Subcutaneous abdominal adipose tissue (tissue), 5 donors: ENCODE results near the gene POLD1.
"Not testable (repeated sequence)": the region's sequence is repeated elsewhere in the genome, so short reads cannot be mapped to it uniquely, and the experiment has no call there.

Experiments
- H3K27ac ChIP-seq: one replicate; pipeline ENCODE4 v1.7.0; 2013; ENCODE audit warnings: low read depth, mild to moderate bottlenecking, inconsistent platforms, low read length, moderate library complexity
- H3K27me3 ChIP-seq, 5 donors: one replicate each; pipeline ENCODE4 v1.7.0; 2013; ENCODE audit warnings: low read length in 5 of 5, inconsistent platforms in 1 of 5; ENCODE audit not compliant: control insufficient read depth in 5 of 5, insufficient read depth in 4 of 5
- H3K36me3 ChIP-seq, 5 donors: one replicate each; pipeline ENCODE4 v1.7.0; 2013; ENCODE audit warnings: low read length in 5 of 5; ENCODE audit not compliant: control insufficient read depth in 5 of 5, insufficient read depth in 5 of 5
- H3K4me1 ChIP-seq, 5 donors: one replicate each; pipeline ENCODE4 v1.7.0; 2013; ENCODE audit warnings: low read length in 5 of 5, mild to moderate bottlenecking in 3 of 5, moderate library complexity in 1 of 5; ENCODE audit not compliant: control insufficient read depth in 5 of 5, insufficient read depth in 5 of 5
- H3K4me3 ChIP-seq, 5 donors: one replicate each; pipeline ENCODE4 v1.7.0; 2013; ENCODE audit warnings: low read length in 5 of 5, low read depth in 1 of 5
- H3K9ac ChIP-seq, 5 donors: one replicate each; pipeline ENCODE4 v1.7.0; 2013; ENCODE audit warnings: low read length in 5 of 5, mild to moderate bottlenecking in 4 of 5, moderate library complexity in 3 of 5
- H3K9me3 ChIP-seq, 5 donors: one replicate each; pipeline ENCODE4 v1.7.0; 2013; ENCODE audit warnings: low read length in 5 of 5; ENCODE audit not compliant: control insufficient read depth in 5 of 5
- donor health status: healthy.
- donor health status: healthy.
- donor health status: healthy.
- donor health status: healthy.
- donor health status: healthy.

POLD1 gene

DNA sequence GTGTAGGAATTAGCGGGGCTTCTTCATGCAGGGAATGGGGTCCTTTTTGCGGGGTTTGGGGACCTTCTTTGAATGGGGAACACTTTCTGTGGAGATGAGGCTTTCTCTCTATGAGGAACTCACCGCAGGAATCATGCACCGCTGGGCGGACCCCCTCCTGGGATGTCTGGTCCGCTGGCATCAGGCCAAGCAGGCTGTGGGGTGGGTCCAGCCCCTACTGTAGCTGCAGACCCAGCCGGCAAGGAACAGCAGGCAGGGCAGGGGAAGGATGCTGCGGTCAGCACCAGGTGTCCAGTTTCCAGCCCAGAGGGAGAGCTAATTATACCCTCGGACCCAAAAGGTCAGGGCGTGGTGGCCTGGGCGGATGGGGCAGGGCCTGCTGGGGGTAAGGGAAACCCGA, 50.4 kb downstream of the POLD1 start:
- H3K9ac ChIP-seq: no peak overlapping the region
- no peaks in the 10 kb centered on the region for H3K9me3 ChIP-seq
- peaks cover 8 to 33% (median 22%) of the 10 kb centered on the region in 5 donors for H3K27me3 ChIP-seq
- H3K36me3 ChIP-seq: no peaks in the 10 kb centered on the region
- peaks cover 2 to 16% (median 12%) of the 10 kb centered on the region in 5 donors for H3K4me1 ChIP-seq
- H3K27ac ChIP-seq: no peak overlapping the region
- H3K4me3 ChIP-seq: no peak overlapping the region

DNA sequence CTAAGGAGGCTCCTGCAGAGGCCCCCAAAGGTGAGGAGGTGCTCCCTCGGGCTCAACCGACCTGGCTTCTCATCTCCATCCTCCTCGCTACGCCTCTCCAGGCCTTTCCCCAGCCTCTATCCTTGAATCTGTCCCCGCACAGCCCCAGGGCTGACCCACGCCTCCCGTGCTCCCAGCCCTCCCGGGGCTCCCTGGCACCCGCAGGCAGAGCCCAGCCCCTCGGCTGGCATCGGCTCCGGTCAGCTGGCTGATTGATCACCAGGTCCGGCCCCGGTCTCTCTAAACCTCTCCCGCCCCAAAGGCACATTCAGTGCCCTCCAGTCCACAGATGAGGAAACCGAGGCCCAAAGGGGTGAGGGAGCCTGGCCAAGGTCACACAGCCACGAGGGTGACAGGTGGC, 51.1 kb downstream of the POLD1 start:
- no peak overlapping the region for H3K9ac ChIP-seq
- no peak overlapping the region for H3K4me3 ChIP-seq

DNA sequence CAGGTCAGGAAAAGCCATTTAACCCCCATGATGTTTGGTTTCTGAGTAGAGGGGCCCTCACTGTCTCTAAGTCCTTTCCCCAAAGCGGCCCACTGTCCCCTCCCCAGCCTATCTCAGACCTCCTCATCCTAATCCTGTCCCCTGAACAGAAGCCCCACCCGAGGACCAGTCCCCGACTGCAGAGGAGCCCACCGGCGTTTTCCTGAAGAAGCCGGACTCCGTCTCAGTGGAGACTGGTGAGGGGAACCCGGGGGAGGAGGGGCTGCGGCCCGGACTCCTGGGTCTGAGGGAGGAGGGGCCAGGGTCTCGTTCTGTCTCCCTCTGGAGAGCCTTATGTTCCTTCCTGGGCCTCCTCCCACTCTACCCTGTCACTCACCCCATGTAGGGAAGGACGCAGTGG, 51.5 kb downstream of the POLD1 start:
- H3K4me3 ChIP-seq: no peak overlapping the region
- H3K4me1 ChIP-seq: peaks cover 2 to 15% (median 12%) of the 10 kb centered on the region in 5 donors
- H3K27me3 ChIP-seq: peaks cover 8 to 28% (median 22%) of the 10 kb centered on the region in 5 donors
- no peak overlapping the region for H3K9ac ChIP-seq
- H3K9me3 ChIP-seq: no peaks in the 10 kb centered on the region
- H3K27ac ChIP-seq: no peak overlapping the region
- H3K36me3 ChIP-seq: no peaks in the 10 kb centered on the region

More for the DNA sequence above, 51.1 kb downstream of the POLD1 start:
- no peak overlapping the region for H3K27ac ChIP-seq
- no peaks in the 10 kb centered on the region for H3K9me3 ChIP-seq
- peaks cover 2 to 16% (median 12%) of the 10 kb centered on the region in 5 donors for H3K4me1 ChIP-seq
- no peaks in the 10 kb centered on the region for H3K36me3 ChIP-seq
- peaks cover 8 to 29% (median 22%) of the 10 kb centered on the region in 5 donors for H3K27me3 ChIP-seq

DNA sequence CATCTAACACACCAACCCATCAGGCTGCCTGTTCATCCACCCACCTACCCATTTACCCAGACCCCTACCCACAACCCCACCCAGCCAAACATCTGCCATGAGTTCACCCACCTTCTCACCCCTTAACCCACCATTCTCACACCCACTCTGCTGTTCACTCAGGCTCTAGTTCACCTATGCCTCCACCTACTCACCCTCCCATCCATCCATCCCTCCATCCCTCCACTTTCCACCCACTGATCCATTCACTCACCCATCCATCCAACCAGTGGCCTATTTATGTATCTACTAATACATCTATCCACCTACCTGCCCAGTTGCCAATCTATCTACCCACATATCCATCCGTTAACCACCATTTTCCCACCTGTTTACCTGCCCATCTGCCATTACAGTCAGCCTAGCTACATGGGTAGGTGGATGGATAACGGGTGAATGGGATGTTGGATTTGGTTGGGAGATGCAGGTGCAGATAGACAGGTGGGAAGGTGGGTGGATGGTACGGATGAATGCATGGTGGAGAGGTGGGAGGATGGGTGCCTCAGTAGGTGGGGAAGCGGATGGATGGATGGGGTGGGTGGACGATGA, 53.8 kb downstream of the POLD1 start:
- Histone ChIP-seq H3K36me3 (no peaks in the 10 kb centered on the region), H3K27me3 (peaks cover under 1 to 18% (median 14%) of the 10 kb centered on the region in 5 donors), H3K9ac (no peak overlapping the region), H3K4me3 (no peak overlapping the region), H3K4me1 (no peaks in the 10 kb centered on the region), H3K9me3 (no peaks in the 10 kb centered on the region), H3K27ac (no peak overlapping the region)

DNA sequence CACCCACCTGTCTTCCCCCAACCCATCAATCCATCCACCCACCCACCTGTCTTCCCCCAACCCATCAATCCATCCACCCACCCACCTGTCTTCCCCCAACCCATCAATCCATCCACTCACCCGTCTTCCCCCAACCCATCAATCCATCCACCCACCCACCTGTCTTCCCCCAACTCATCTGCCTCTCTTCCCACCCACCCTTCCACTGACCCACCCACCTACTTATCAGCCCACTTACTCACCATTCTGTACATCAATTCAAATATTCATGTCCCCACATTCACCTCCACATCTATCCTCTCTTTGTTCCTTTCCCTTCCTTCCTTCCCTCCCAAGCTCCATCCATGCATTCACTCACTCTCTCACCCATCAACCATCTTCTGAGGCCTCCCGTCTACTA, 55.0 kb downstream of the POLD1 start:
- not testable (repeated sequence) for H3K9me3 ChIP-seq, H3K36me3 ChIP-seq, H3K4me3 ChIP-seq, H3K4me1 ChIP-seq, H3K9ac ChIP-seq, H3K27ac ChIP-seq
- peaks cover 0 to 13% (median 5%) of the 10 kb centered on the region in 5 donors for H3K27me3 ChIP-seq

DNA sequence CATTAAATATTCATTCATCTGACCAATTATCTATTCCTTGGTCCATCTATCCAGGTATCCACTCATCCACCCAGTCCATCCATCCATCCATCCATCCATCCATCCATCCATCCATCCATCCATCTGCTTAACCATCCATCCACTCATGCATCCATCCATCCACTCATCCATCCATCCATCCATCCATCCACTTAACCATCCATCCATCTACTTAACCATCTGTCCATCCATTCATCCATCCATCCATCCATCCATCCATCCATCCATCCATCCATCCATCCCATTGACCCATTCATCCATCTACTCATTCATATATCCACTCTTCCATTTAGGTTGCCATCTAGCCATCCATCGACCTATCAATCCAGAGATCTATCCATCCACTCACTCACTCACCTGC, 59.9 kb downstream of the POLD1 start:
- no peaks in the 10 kb centered on the region for H3K36me3 ChIP-seq
- H3K27me3 ChIP-seq: peaks cover 0 to 3% (median under 1%) of the 10 kb centered on the region in 5 donors
- H3K9me3 ChIP-seq: peaks cover 0 to 5% (median 3%) of the 10 kb centered on the region in 5 donors
- H3K27ac ChIP-seq: no peak overlapping the region
- H3K4me3 ChIP-seq: no peak overlapping the region
- no peaks in the 10 kb centered on the region for H3K4me1 ChIP-seq
- no peak overlapping the region for H3K9ac ChIP-seq

DNA sequence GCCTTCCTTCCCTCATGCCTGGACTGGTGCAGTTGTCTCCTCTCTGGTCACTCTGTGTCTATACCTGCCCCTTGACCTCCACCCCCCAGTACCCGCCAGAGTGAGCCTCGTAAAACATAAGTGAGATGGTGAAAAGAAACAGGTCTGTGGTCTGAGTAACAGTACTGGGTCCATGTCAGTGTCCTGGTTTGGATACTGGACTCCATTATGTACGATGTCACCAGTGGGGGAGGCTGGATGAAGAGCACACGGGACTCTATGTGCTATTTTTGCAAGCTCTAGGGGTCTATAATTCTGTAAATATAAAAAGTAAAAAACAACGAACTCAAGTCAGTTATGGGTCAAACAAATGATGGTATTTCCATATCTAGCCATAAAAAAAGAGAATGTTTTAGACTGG, 62.9 kb downstream of the POLD1 start:
- no peak overlapping the region for H3K27ac ChIP-seq
- H3K36me3 ChIP-seq: no peaks in the 10 kb centered on the region
- no peak overlapping the region for H3K9ac ChIP-seq
- H3K4me1 ChIP-seq: no peaks in the 10 kb centered on the region
- peaks cover 8 to 14% (median 12%) of the 10 kb centered on the region in 5 donors for H3K27me3 ChIP-seq
- H3K9me3 ChIP-seq: peaks cover 0 to 5% (median 3%) of the 10 kb centered on the region in 5 donors
- no peak overlapping the region for H3K4me3 ChIP-seq

DNA sequence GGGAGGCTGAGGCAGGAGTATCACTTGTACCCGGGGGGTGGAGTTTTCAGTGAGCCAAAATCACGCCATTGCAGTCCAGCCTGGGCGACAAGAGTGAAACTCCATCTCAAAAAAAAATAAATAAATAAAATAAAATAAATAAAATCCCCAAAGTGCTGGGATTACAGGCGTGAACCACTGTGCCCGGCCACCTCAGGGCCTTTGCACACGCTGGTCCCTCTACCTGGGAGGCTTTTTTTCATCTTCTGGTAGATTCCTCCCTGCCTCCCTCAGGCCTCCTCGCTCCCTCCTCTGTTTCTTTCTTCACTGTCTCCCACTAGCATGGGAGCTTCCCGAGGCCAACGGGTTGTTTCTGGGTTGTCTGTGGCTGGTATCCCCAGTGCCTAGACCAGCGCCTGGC, 63.6 kb downstream of the POLD1 start:
- Histone ChIP-seq H3K9me3 (peaks cover 0 to 5% (median 3%) of the 10 kb centered on the region in 5 donors), H3K36me3 (no peaks in the 10 kb centered on the region), H3K4me1 (no peaks in the 10 kb centered on the region), H3K27ac (no peak overlapping the region), H3K27me3 (peaks cover 8 to 14% (median 12%) of the 10 kb centered on the region in 5 donors), H3K4me3 (no peak overlapping the region), H3K9ac (no peak overlapping the region)

DNA sequence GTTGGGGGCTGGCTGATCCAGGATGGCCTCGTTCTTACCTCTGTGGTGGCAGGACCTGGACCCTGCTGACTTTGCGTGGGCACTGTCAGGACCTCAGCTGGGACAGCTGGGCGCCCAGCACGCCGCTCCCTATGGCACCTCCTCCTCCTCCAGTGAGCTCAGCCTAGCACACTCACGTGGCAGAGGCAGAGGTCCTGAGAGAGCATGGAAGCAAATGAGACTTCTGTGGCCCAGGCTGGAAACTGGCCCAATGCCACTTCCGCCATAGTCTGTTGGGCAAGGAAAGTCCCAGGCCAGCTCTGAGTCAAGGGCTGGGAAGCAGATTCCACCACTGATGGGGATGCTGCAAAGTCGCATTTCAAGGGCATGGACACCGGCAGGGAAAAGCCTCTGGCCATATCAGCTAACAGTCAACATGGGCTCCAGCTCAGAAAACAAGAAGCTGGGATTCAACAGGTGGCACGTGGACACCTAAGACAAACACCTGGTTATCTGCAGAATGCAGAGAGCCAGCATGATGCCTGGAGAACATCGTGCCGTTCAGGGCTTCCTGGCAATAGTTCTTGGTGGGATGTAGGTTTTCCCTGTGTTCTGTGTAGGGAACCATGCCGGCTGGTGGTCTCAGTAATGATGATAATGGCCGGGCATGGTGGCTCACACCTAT, 65.2 kb downstream of the POLD1 start:
- Histone ChIP-seq H3K4me1 (no peaks in the 10 kb centered on the region), H3K4me3 (no peak overlapping the region), H3K27me3 (peaks cover 8 to 14% (median 12%) of the 10 kb centered on the region in 5 donors), H3K36me3 (no peaks in the 10 kb centered on the region), H3K27ac (no peak overlapping the region), H3K9me3 (peaks cover 0 to 5% (median 3%) of the 10 kb centered on the region in 5 donors), H3K9ac (no peak overlapping the region)

DNA sequence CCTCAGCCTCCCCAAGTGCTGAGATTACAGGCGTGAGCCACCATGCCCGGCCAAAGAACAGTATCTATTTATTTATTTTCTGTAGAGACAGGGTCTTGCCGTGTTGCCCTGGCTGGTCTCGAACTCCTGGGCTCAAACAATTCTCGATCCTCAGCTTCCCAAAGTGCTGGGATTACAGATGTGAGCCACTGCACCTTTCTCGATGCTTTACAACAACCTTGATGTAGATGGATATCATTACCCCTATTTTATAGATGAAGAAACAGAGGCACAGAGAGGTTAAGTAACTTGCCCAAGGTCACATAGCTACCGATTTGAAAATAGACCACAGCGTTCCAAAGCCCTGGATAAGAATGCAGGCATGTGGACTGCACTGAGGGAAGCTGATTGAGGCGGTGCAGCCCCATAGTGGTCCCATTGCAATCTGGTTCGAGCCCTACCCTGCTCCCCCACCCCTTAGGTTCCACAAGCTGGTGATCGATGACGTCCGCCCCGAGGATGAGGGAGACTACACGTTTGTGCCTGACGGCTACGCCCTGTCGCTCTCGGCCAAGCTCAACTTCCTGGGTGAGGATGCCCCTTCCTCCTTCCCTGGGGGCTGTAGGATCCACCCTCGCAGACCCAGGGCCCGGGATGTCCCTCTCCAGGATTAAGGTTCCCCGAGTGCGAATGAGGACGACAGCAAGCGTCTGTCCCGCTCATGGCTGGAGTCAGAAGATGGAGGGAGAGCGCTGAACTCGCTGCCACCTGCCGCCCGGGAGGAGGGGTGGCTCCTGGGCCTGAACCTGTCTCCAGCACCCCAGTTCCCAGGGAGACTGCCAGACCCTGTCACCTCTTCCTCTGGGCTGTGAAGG, 66.4 kb downstream of the POLD1 start:
- H3K36me3 ChIP-seq: no peaks in the 10 kb centered on the region
- no peak overlapping the region for H3K27ac ChIP-seq
- no peak overlapping the region for H3K9ac ChIP-seq
- no peak overlapping the region for H3K4me3 ChIP-seq
- peaks cover 8 to 15% (median 12%) of the 10 kb centered on the region in 5 donors for H3K27me3 ChIP-seq
- no peaks in the 10 kb centered on the region for H3K4me1 ChIP-seq
- H3K9me3 ChIP-seq: peaks cover 0 to 5% (median 3%) of the 10 kb centered on the region in 5 donors
